ENCODE data around the gene TRPC3.

TRPC3 gene

GRCh38 chr4:121869841-121870822 lies 81.7 kb downstream of the TRPC3 start, which contains the start of gene BBS7:
Gene BBS7, minus strand, starts transcription at chr4:121870474. Its CDS starts 161 bp downstream, at chr4:121870313.
- DNase-seq: peak; percentile 95

GRCh38 chr4:121863799-121864198 lies 88.1 kb downstream of the TRPC3 start:
- DNase-seq: no peak

GRCh38 chr4:121861426-121861825 lies 90.4 kb downstream of the TRPC3 start:
- DNase-seq: no peak

GRCh38 chr4:121860121-121860520 lies 91.7 kb downstream of the TRPC3 start:
- DNase-seq: no peak

GRCh38 chr4:121851354-121851753 lies 100.5 kb downstream of the TRPC3 start:
- DNase-seq: no peak

- DNase-seq: no peak
These were observed 105.2 kb downstream of the TRPC3 start for GRCh38 chr4:121846662-121847061.

- no peak for DNase-seq
These were observed 109.0 kb downstream of the TRPC3 start for GRCh38 chr4:121842862-121843261.

- DNase-seq: peak; percentile 26
These were observed 113.7 kb downstream of the TRPC3 start for GRCh38 chr4:121838136-121838535.

- no peak for DNase-seq
These were observed 122.3 kb downstream of the TRPC3 start for GRCh38 chr4:121829511-121829910.
